DND-41 (cell line): Measurements from ENCODE around the gene ACAT2.
"Not testable (repeated sequence)": the region's sequence is repeated elsewhere in the genome, so short reads cannot be mapped to it uniquely, and the experiment has no call there.

ENCODE experiments used
- ATAC-seq: fragments of 200-7000 bp; cut with Tn5 transposase; 3 replicates; pipeline ENCODE4 v1.9.1; 2021; ENCODE audit warnings: low read depth; ENCODE audit not compliant: insufficient read depth
- DNase-seq: peaks from one replicate; pipeline ENCODE4 v3.0.0-alpha.2; 2020
- H2AFZ ChIP-seq: 2 replicates; pipeline ENCODE4 v1.6.0; 2012; ENCODE audit warnings: low read depth, low read length
- H3K27ac ChIP-seq: 2 replicates; pipeline ENCODE4 v1.5.1; 2012; ENCODE audit warnings: low read length, inconsistent platforms
- H3K27me3 ChIP-seq: fragments of 200-600 bp; sonication (generic); 2 replicates; pipeline ENCODE4 v1.6.0; 2012; ENCODE audit warnings: low read length, mild to moderate bottlenecking, inconsistent platforms; ENCODE audit not compliant: insufficient read depth, poor library complexity
- H3K36me3 ChIP-seq: 2 replicates; pipeline ENCODE4 v1.5.1; 2012; ENCODE audit warnings: low read length, inconsistent platforms; ENCODE audit not compliant: insufficient read depth
- H3K4me1 ChIP-seq: 2 replicates; pipeline ENCODE4 v1.5.1; 2012; ENCODE audit warnings: mild to moderate bottlenecking, low read length; ENCODE audit not compliant: insufficient read depth
- H3K4me2 ChIP-seq: 2 replicates; pipeline ENCODE4 v1.6.0; 2012; ENCODE audit warnings: mild to moderate bottlenecking, moderate library complexity, low read length, inconsistent platforms; ENCODE audit not compliant: insufficient read depth
- H3K4me3 ChIP-seq, 2 experiments: fragments of 200-600 bp in 1 of 2; shearing (Covaris generic) in 1 of 2; 2 replicates each; pipeline ENCODE4 v1.5.1; 2012 to 2016; ENCODE audit warnings: inconsistent platforms in 2 of 2, low read length in 2 of 2, mild to moderate bottlenecking in 2 of 2, low read depth in 1 of 2, moderate library complexity in 1 of 2
- H3K79me2 ChIP-seq: 2 replicates; pipeline ENCODE4 v1.6.0; 2012; ENCODE audit warnings: low read length, inconsistent platforms; ENCODE audit not compliant: insufficient read depth
- H3K9ac ChIP-seq: 2 replicates; pipeline ENCODE4 v1.6.0; 2012; ENCODE audit warnings: low read depth, mild to moderate bottlenecking, inconsistent platforms, low read length, moderate library complexity
- H3K9me3 ChIP-seq: 2 replicates; pipeline ENCODE4 v1.5.1; 2012; ENCODE audit warnings: low read length, moderate library complexity, mild to moderate bottlenecking, inconsistent platforms; ENCODE audit not compliant: insufficient read depth, severe bottlenecking
- H4K20me1 ChIP-seq: 2 replicates; pipeline ENCODE4 v1.6.0; 2012; ENCODE audit warnings: low read length; ENCODE audit not compliant: insufficient read depth
- EZH2 ChIP-seq: IDR thresholded peaks from 3 replicates; pipeline ENCODE4 v1.6.1; 2012; ENCODE audit warnings: borderline replicate concordance, low read depth, mild to moderate bottlenecking, moderate library complexity, low read length, inconsistent platforms; ENCODE audit not compliant: severe bottlenecking
- TF ChIP-seq, protein P1 (sequence below): IDR thresholded peaks from 2 replicates; pipeline ENCODE4 v1.5.1; 2012; ENCODE audit warnings: borderline replicate concordance, low read length, moderate library complexity, mild to moderate bottlenecking; ENCODE audit not compliant: poor library complexity, severe bottlenecking; ENCODE audit errors: extremely low read depth

Gene ACAT2

DNA sequence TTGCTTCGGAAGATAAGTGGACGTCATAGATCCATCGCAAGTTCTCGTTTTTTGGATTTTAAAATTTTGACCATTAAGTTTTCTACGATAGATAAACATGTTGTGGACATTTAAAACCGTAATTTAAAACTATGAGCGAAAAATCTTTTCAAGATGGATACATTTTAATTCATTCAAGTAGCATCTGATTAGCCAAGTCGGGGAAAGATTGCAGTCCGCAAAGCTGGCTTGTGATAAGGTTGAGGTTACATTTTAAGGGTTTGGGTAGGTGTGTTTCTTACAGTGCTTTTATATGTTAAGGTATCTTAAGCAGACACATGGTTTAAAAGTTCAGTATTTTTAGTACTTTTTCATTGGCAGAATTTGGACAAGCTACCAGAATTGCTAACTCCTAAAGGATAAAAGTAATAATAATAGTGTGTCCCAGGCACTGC, 33.3 kb upstream of the ACAT2 start:
- peak overlapping the region; percentile 90 for H3K27ac ChIP-seq
- TF ChIP-seq EZH2, result no peak
- TF ChIP-seq, protein P1, sequence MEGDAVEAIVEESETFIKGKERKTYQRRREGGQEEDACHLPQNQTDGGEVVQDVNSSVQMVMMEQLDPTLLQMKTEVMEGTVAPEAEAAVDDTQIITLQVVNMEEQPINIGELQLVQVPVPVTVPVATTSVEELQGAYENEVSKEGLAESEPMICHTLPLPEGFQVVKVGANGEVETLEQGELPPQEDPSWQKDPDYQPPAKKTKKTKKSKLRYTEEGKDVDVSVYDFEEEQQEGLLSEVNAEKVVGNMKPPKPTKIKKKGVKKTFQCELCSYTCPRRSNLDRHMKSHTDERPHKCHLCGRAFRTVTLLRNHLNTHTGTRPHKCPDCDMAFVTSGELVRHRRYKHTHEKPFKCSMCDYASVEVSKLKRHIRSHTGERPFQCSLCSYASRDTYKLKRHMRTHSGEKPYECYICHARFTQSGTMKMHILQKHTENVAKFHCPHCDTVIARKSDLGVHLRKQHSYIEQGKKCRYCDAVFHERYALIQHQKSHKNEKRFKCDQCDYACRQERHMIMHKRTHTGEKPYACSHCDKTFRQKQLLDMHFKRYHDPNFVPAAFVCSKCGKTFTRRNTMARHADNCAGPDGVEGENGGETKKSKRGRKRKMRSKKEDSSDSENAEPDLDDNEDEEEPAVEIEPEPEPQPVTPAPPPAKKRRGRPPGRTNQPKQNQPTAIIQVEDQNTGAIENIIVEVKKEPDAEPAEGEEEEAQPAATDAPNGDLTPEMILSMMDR, result no peak
- peaks cover 55% of the 10 kb centered on the region for H4K20me1 ChIP-seq
- H3K4me3 ChIP-seq, result peak overlapping the region; percentile 53 to 72
- peaks cover 33% of the 10 kb centered on the region for H3K36me3 ChIP-seq
- DNase-seq, result no peak
- no peak overlapping the region for H2AFZ ChIP-seq
- H3K9me3 ChIP-seq, result no peaks in the 10 kb centered on the region
- no peak for ATAC-seq
- H3K79me2 ChIP-seq, result peaks cover 99% of the 10 kb centered on the region
- H3K9ac ChIP-seq, result peak overlapping the region; percentile 97
- H3K27me3 ChIP-seq, result no peaks in the 10 kb centered on the region
- H3K4me2 ChIP-seq, result peak overlapping the region; percentile 94
- peaks cover 56% of the 10 kb centered on the region for H3K4me1 ChIP-seq

DNA sequence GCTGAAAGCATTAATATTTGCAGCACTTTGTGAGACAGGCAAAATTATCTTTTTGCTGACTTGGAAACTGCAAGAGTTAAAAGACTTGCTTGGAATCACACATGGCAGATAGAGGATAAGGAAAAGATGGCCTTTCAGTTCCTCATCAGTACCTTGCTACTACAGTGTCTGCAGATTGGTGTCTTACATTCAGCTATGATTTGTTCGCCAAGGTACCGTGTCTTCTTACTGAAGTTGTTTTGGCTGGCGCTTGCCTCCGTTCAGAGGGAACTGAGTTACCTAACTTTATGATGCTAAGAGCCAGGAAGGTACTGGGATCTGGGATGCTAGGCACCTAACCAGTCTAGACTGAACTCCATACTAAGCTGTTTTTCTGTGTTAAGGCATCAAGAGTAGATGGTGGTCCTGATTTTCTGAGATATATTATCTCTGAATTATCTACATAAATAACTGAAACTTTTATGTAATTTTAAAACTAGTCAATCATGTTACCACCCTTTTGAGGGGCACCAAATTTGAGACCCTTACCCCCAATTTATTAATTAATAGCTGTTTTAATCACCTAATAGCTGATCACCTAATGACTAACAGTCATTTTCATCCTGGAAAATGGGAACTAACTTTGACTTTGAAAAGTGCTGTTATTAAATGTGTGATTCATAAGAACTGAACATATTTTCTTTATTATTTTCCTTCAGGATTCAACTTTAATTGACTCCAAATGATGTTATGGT, 32.1 kb upstream of the ACAT2 start:
- H3K4me2 ChIP-seq, result peak overlapping the region; percentile 94
- no peaks in the 10 kb centered on the region for H3K27me3 ChIP-seq
- H3K27ac ChIP-seq, result peak overlapping the region; percentile 15; the same call in 1 of the 2 replicates
- peaks cover 66% of the 10 kb centered on the region for H4K20me1 ChIP-seq
- TF ChIP-seq, protein P1, result no peak
- TF ChIP-seq EZH2, result no peak
- H3K4me3 ChIP-seq, result peak overlapping the region; percentile 53 to 72; a peak in 3 of 4 replicates
- peaks cover 99% of the 10 kb centered on the region for H3K79me2 ChIP-seq
- no peaks in the 10 kb centered on the region for H3K9me3 ChIP-seq
- no peak overlapping the region for H2AFZ ChIP-seq
- DNase-seq (no peak), ATAC-seq (no peak)
- peak overlapping the region; percentile 97 for H3K9ac ChIP-seq
- H3K4me1 ChIP-seq, result peaks cover 50% of the 10 kb centered on the region
- peaks cover 24% of the 10 kb centered on the region for H3K36me3 ChIP-seq

- Histone ChIP-seq H3K27ac (no peak overlapping the region), H3K36me3 (peaks cover 20% of the 10 kb centered on the region), H3K4me1 (peaks cover 45% of the 10 kb centered on the region), H3K9ac (peak overlapping the region; percentile 97), H3K4me3 (peak overlapping the region in 1 of 2 experiments; percentile 72; a peak in 1 of 4 replicates), H4K20me1 (peaks cover 72% of the 10 kb centered on the region), H3K79me2 (peaks cover 99% of the 10 kb centered on the region), H2AFZ (no peak overlapping the region), H3K9me3 (no peaks in the 10 kb centered on the region), H3K27me3 (no peaks in the 10 kb centered on the region), H3K4me2 (peak overlapping the region; percentile 94; the same call in 1 of the 2 replicates)
- ATAC-seq (no peak), DNase-seq (no peak)
- no peak for TF ChIP-seq EZH2
- TF ChIP-seq, protein P1, result no peak
These were observed 31.5 kb upstream of the ACAT2 start for GRCh38 chr6:159730332-159730676.

DNA sequence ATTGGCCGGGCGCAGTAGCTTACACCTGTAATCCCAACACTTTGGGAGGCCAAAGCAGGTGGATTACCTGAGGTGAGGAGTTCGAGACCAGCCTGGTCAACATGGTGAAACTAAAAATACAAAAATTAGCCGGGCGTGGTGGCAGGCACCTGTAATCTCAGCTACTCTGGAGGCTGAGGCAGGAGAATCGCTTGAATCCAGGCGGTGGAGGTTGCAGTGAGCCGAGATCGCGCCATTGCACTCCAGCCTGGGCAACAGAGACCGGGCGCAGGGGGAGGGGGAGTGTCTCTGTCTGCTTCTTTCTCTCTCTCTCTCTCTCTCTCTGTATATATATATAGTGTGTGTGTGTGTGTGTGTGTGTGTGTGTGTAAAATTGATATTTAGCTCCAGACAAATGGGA, 29.3 kb upstream of the ACAT2 start:
- H3K4me2 ChIP-seq, H2AFZ ChIP-seq, DNase-seq, H3K9ac ChIP-seq, H3K27me3 ChIP-seq, H3K9me3 ChIP-seq, H3K27ac ChIP-seq, H3K4me3 ChIP-seq, ATAC-seq: not testable (repeated sequence)
- peaks cover 29% of the 10 kb centered on the region for H3K36me3 ChIP-seq
- H3K4me1 ChIP-seq, result peaks cover 36% of the 10 kb centered on the region
- peaks cover 100% of the 10 kb centered on the region for H3K79me2 ChIP-seq
- peaks cover 90% of the 10 kb centered on the region for H4K20me1 ChIP-seq

DNA sequence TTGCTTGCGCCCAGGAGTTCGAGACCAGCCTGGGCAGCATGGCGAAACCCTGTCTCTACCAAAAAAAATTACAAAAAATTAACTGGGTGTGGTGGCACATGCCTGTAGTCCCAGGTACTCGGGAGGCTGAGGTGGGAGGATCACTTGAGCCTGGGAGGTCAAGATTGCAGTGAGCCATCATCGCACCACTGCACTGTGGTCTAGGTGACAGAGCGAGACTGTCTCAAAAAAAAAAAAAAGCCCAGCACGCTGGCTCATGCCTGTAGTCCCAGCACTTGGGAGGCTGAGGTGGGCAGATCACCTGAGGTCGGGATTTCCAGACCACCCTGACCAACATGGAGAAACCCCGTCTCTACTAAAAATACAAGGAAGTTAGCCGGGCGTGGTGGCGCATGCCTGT, 28.4 kb upstream of the ACAT2 start:
- peaks cover 38% of the 10 kb centered on the region for H3K4me1 ChIP-seq
- not testable (repeated sequence) for H3K27me3 ChIP-seq, ATAC-seq, DNase-seq, H2AFZ ChIP-seq, H3K27ac ChIP-seq, H3K4me3 ChIP-seq, H3K9me3 ChIP-seq, H3K9ac ChIP-seq
- peaks cover 100% of the 10 kb centered on the region for H3K79me2 ChIP-seq
- peak overlapping the region; percentile 33; the same call in 1 of the 2 replicates for H3K4me2 ChIP-seq
- H4K20me1 ChIP-seq, result peaks cover 92% of the 10 kb centered on the region
- peaks cover 37% of the 10 kb centered on the region for H3K36me3 ChIP-seq
